Measurements from ENCODE around the gene ZBTB7C. TPM values are rescaled to one million over a fixed set of nuclear protein-coding genes. Genes with fewer than 3 reads are reported as not detected.

The ZBTB7C gene
- total RNA-seq, 1 experiment from 2014 or later: 0.33 TPM

DNA sequence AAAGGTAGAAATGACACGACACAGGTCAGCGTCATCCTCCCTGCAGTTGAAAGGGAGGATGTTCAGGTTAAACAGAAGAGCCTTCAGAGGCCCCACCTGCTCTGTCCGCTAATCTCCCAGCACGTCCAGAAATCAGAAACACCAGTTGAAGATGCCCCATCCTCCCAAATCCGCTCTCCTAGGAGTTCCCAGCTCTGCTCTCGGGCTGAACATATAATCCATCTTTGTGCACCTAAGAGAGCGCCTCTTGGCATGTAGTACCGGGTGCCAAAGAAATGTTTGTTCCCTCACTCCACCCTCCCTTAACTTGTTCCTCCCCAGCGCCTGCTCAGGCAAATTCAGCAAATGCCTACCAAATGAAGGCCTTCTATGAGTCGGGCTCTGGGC is 333.5 kb downstream of the ZBTB7C start:
- WGBS (ENCODE audit: extremely low coverage, insufficient read length, low lambda C conversion rate): no CpG with 5 or more reads among the region's 10 CpGs
- no peak for TF ChIP-seq CTCF (conservative IDR thresholded peaks at IDR 0.05)
- no peaks in the 10 kb centered on the region for H3K27me3 ChIP-seq (ENCODE audit: insufficient read depth, low read length)
- H3K79me2 ChIP-seq (ENCODE audit: insufficient read depth, low read length): no peaks in the 10 kb centered on the region
- no peak overlapping the region for H4K5ac ChIP-seq (ENCODE audit: insufficient read length, low read depth, low read length)
- no peak overlapping the region for H3K4me2 ChIP-seq (ENCODE audit: insufficient read depth, insufficient read length, low read length)
- no peak overlapping the region for H2BK120ac ChIP-seq (ENCODE audit: low read depth, low read length, poor library complexity, severe bottlenecking)
- no peak overlapping the region for H3K9ac ChIP-seq (ENCODE audit: extremely low read depth, insufficient read length, low read length)
- Mint-ChIP-seq H3K9me3 (no peaks in the 10 kb centered on the region; a peak in 1 of 5 replicates), H3K27me3 (ENCODE audit: low read depth) (peaks cover 2% of the 10 kb centered on the region), H3K4me3 (no peak overlapping the region), H3K4me1 (peaks cover 30 to 44% of the 10 kb centered on the region in 2 experiments), H3K36me3 (ENCODE audit: insufficient read depth in 1 of 3, low read depth in 3 of 3) (no peaks in the 10 kb centered on the region; a peak in 1 of 7 replicates), H3K27ac (no peak overlapping the region)
- no peak overlapping the region for H2AK5ac ChIP-seq (ENCODE audit: insufficient read length, low read length)
- no peak overlapping the region for H2BK15ac ChIP-seq (ENCODE audit: low read depth, low read length)
- no peak for DNase-seq
- H2BK20ac ChIP-seq (ENCODE audit: low read depth, low read length, poor library complexity, severe bottlenecking): no peak overlapping the region
- no peaks in the 10 kb centered on the region for H3K9me3 ChIP-seq (ENCODE audit: control insufficient read depth, low read depth, low read length)
- H2AFZ ChIP-seq (ENCODE audit: low read length): no peak overlapping the region
- H2BK5ac ChIP-seq (ENCODE audit: insufficient read length, low read length): no peak overlapping the region
- H3K56ac ChIP-seq (ENCODE audit: insufficient read length, low read depth, low read length): no peak overlapping the region
- H3K27ac ChIP-seq (ENCODE audit: insufficient read length, low read depth, low read length): no peak overlapping the region
- H4K8ac ChIP-seq (replicated peaks; ENCODE audit: insufficient read length, low read depth, low read length): no peak overlapping the region
- H3K4me1 ChIP-seq (ENCODE audit: insufficient read depth, low read length): peaks cover 6% of the 10 kb centered on the region; the same call in 1 of the 2 replicates
- no peaks in the 10 kb centered on the region for H3K79me1 ChIP-seq (ENCODE audit: insufficient read depth, low read depth, low read length, poor library complexity, severe bottlenecking)
- no peaks in the 10 kb centered on the region for H4K20me1 ChIP-seq (ENCODE audit: control insufficient read depth, insufficient read depth, insufficient read length)
- no peak overlapping the region for H3K14ac ChIP-seq (ENCODE audit: insufficient read depth, low read length)
- no peak overlapping the region for H2BK12ac ChIP-seq (ENCODE audit: insufficient read length, low read depth, low read length)
- no peak overlapping the region for H3K18ac ChIP-seq (ENCODE audit: insufficient read length, low read depth, low read length)
- H3K23me2 ChIP-seq (ENCODE audit: insufficient read length, low read depth, low read length, poor library complexity, severe bottlenecking): no peaks in the 10 kb centered on the region
- H3T11ph ChIP-seq (ENCODE audit: low read length): no peak overlapping the region
- H4K91ac ChIP-seq (ENCODE audit: insufficient read length, low read depth, low read length): no peak overlapping the region
- no peak overlapping the region for H3K23ac ChIP-seq (ENCODE audit: insufficient read length, low read depth, low read length)
- H3K4ac ChIP-seq (ENCODE audit: low read depth, low read length): no peak overlapping the region

Measured in H9 (cell line).